Loucy (cell line): Measurements from ENCODE around the gene RBM41.

Source experiments
- H2AFZ ChIP-seq: fragments of 200-600 bp; sonication (generic); 2 replicates; pipeline ENCODE4 v1.6.0; 2016; ENCODE audit warnings: antibody characterized with exemption, mild to moderate bottlenecking, low read length, moderate library complexity
- H3F3A ChIP-seq: fragments of 200-600 bp; 2 replicates; pipeline ENCODE4 v1.6.0; 2016; ENCODE audit warnings: antibody characterized with exemption, low read depth, mild to moderate bottlenecking
- H3K27me3 ChIP-seq: fragments of 200-600 bp; sonication (generic); 2 replicates; pipeline ENCODE4 v1.6.1; 2014; ENCODE audit warnings: low read length, mild to moderate bottlenecking; ENCODE audit not compliant: insufficient read depth, poor library complexity, severe bottlenecking
- H3K36me3 ChIP-seq: fragments of 200-600 bp; sonication (generic); 2 replicates; pipeline ENCODE4 v1.6.1; 2016; ENCODE audit warnings: low read length; ENCODE audit not compliant: insufficient read depth
- H3K4me1 ChIP-seq: fragments of 200-600 bp; sonication (generic); 2 replicates; pipeline ENCODE4 v1.5.1; 2014; ENCODE audit warnings: low read length, mild to moderate bottlenecking; ENCODE audit not compliant: insufficient read depth, poor library complexity, severe bottlenecking
- H3K4me2 ChIP-seq: fragments of 200-600 bp; sonication (generic); 2 replicates; pipeline ENCODE4 v1.6.0; 2014; ENCODE audit warnings: antibody characterized with exemption, low read length, low read depth, mild to moderate bottlenecking; ENCODE audit not compliant: poor library complexity, severe bottlenecking
- H3K4me3 ChIP-seq: fragments of 200-600 bp; sonication (generic); 2 replicates; pipeline ENCODE4 v1.5.1; 2014; ENCODE audit warnings: low read length, mild to moderate bottlenecking, mixed read lengths; ENCODE audit not compliant: poor library complexity, severe bottlenecking
- H3K79me2 ChIP-seq: fragments of 200-600 bp; sonication (generic); 2 replicates; pipeline ENCODE4 v1.6.1; 2014; ENCODE audit warnings: low read length; ENCODE audit not compliant: insufficient read depth
- H3K9ac ChIP-seq: fragments of 200-600 bp; sonication (generic); 2 replicates; pipeline ENCODE4 v1.6.0; 2014; ENCODE audit warnings: mild to moderate bottlenecking, low read depth, low read length, moderate library complexity; ENCODE audit not compliant: poor library complexity, severe bottlenecking
- H3K9me2 ChIP-seq: fragments of 200-600 bp; sonication (generic); replicated peaks from 2 replicates; pipeline ENCODE4 v1.6.1; 2016; ENCODE audit warnings: low read depth, low read length, mixed read lengths
- H3K9me3 ChIP-seq: fragments of 200-600 bp; sonication (generic); 2 replicates; pipeline ENCODE4 v1.6.1; 2014; ENCODE audit warnings: mild to moderate bottlenecking, antibody characterized with exemption, low read length, low read depth; ENCODE audit not compliant: insufficient read depth
- H4K20me1 ChIP-seq: fragments of 200-600 bp; sonication (generic); 2 replicates; pipeline ENCODE4 v1.6.0; 2014; ENCODE audit warnings: antibody characterized with exemption, low read length, mild to moderate bottlenecking; ENCODE audit not compliant: insufficient read depth, poor library complexity, severe bottlenecking
- EZH2phosphoT487 ChIP-seq: fragments of 200-600 bp; IDR thresholded peaks from 2 replicates; pipeline ENCODE4 v1.6.1; 2018; ENCODE audit warnings: antibody characterized with exemption, mild to moderate bottlenecking, moderate library complexity, borderline replicate concordance
- TF ChIP-seq, protein P1 (sequence below): fragments of 200-600 bp; sonication (generic); conservative IDR thresholded peaks from 2 replicates; pipeline ENCODE4 v1.5.1; 2014; ENCODE audit warnings: mild to moderate bottlenecking, antibody characterized with exemption, low read length

Gene RBM41

DNA sequence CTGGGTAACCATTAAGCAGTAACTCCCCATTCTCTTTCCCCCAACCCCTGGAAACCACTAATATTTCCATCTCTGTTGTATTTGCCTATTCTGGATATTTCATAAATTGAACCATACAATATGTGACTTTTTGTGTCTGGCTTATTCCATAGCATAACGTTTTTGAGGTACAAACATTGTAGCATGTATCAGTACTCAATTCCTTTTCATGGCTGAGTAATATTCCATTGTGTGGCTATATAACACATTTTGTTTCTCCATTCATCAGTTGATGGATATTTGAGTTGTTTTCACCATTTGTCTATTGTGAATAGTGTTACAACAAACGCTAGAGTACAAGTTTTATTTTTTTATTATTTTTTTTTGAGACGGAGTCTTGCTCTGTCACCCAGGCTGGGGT lies 63.6 kb downstream of the RBM41 start:
- Histone ChIP-seq H3K9me3 (no peaks in the 10 kb centered on the region), H3K79me2 (no peaks in the 10 kb centered on the region), H2AFZ (no peak overlapping the region), H3K9me2 (no peaks in the 10 kb centered on the region), H3K4me3 (no peak overlapping the region), H4K20me1 (no peaks in the 10 kb centered on the region), H3F3A (no peaks in the 10 kb centered on the region), H3K9ac (no peak overlapping the region), H3K4me1 (no peaks in the 10 kb centered on the region), H3K4me2 (no peak overlapping the region), H3K27me3 (no peaks in the 10 kb centered on the region), H3K36me3 (no peaks in the 10 kb centered on the region)
- TF ChIP-seq, protein P1, sequence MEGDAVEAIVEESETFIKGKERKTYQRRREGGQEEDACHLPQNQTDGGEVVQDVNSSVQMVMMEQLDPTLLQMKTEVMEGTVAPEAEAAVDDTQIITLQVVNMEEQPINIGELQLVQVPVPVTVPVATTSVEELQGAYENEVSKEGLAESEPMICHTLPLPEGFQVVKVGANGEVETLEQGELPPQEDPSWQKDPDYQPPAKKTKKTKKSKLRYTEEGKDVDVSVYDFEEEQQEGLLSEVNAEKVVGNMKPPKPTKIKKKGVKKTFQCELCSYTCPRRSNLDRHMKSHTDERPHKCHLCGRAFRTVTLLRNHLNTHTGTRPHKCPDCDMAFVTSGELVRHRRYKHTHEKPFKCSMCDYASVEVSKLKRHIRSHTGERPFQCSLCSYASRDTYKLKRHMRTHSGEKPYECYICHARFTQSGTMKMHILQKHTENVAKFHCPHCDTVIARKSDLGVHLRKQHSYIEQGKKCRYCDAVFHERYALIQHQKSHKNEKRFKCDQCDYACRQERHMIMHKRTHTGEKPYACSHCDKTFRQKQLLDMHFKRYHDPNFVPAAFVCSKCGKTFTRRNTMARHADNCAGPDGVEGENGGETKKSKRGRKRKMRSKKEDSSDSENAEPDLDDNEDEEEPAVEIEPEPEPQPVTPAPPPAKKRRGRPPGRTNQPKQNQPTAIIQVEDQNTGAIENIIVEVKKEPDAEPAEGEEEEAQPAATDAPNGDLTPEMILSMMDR = no peak
- no peak for TF ChIP-seq EZH2phosphoT487

DNA sequence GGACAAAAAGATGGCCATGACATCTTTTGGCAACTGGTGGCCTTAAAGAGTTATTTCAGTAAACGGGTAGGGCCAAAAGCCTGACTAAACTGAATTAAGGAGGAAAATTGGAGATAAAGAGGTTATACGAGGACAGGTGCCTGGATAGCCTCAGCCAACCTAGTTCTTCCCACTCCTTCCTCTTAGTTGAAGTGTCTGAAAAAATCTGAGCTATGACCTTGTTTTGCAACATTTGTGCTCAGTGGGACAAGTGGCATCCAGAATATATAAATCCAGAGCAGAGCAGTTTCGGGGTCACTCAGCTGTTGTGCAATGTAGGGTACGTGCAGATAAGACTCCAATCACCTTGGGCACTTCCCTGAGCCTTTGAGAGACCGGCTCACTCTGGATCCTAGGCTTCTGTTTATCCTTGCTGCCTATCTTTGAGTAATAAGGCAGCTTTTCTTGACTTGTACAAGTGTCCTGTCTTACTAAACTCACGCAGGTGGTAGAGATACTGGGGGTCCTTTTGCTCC lies 68.4 kb downstream of the RBM41 start:
- no peak overlapping the region for H3K9ac ChIP-seq
- no peak overlapping the region for H3K4me2 ChIP-seq
- no peaks in the 10 kb centered on the region for H4K20me1 ChIP-seq
- H3K27me3 ChIP-seq = no peaks in the 10 kb centered on the region
- no peaks in the 10 kb centered on the region for H3K4me1 ChIP-seq
- H3K36me3 ChIP-seq = no peaks in the 10 kb centered on the region
- H3K9me3 ChIP-seq = no peaks in the 10 kb centered on the region
- H2AFZ ChIP-seq = no peak overlapping the region
- H3F3A ChIP-seq = no peaks in the 10 kb centered on the region
- no peaks in the 10 kb centered on the region for H3K9me2 ChIP-seq
- no peak overlapping the region for H3K4me3 ChIP-seq
- TF ChIP-seq, protein P1 = no peak
- TF ChIP-seq EZH2phosphoT487 = no peak
- H3K79me2 ChIP-seq = no peaks in the 10 kb centered on the region

DNA sequence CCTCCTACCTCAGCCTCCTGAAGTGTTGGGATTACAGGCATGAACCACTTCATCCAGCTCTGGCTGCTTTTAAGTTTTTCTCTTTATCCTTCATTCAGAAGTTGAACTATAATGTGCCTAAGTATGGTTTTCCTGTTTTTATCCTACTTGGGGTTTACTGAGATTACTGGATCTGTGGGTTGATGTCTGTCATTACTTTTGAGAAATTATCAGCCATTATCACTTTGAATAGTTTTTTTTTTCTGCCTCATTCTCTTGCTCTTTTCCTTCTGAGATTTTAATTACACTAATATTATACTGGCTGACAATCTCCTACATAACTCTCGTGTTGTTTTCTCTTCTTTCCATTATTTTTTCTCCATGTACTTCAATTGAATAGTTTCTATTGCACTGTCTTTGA lies 71.0 kb downstream of the RBM41 start:
- H3K9ac ChIP-seq = no peak overlapping the region
- no peak for TF ChIP-seq EZH2phosphoT487
- TF ChIP-seq, protein P1 = no peak
- no peak overlapping the region for H2AFZ ChIP-seq
- H3K79me2 ChIP-seq = no peaks in the 10 kb centered on the region
- H4K20me1 ChIP-seq = no peaks in the 10 kb centered on the region
- H3K9me3 ChIP-seq = no peaks in the 10 kb centered on the region
- H3K4me1 ChIP-seq = no peaks in the 10 kb centered on the region
- H3F3A ChIP-seq = no peaks in the 10 kb centered on the region
- no peaks in the 10 kb centered on the region for H3K36me3 ChIP-seq
- H3K9me2 ChIP-seq = no peaks in the 10 kb centered on the region
- no peak overlapping the region for H3K4me2 ChIP-seq
- H3K27me3 ChIP-seq = no peaks in the 10 kb centered on the region
- no peak overlapping the region for H3K4me3 ChIP-seq
